ENCODE results near the gene STK25. TPM values are rescaled to one million over a fixed set of nuclear protein-coding genes. Genes with fewer than 3 reads are reported as not detected.

Gene STK25
- total RNA-seq, 2 donors from 2014 or later: 94.5 to 173 TPM

DNA sequence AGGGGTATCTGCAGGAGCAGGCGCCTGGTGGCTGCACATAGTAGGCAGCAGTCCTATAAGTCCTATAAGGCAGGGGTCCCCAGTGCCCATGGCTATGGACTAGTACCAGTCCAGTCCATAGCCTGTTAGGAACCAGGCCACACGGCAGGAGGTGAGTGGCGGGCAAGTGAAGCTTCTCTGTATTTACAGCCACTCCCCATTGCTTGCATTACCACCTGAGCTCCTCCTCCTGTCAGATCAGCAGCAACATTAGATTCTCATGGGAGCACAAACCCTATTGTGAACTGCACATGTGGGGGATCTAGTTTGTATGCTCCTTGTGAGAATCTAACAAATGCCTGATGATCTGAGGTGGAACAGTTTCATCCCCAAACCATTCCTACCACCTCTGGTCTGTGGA, 33.1 kb downstream of the STK25 start:
- no peaks in the 10 kb centered on the region for H3K4me1 ChIP-seq
- no peaks in the 10 kb centered on the region for H3K9me3 ChIP-seq
- no peak overlapping the region for H3K4me3 ChIP-seq
- no peak for DNase-seq (ENCODE audit: low spot score)
- no peak overlapping the region for H3K27ac ChIP-seq
- TF ChIP-seq, protein P1, sequence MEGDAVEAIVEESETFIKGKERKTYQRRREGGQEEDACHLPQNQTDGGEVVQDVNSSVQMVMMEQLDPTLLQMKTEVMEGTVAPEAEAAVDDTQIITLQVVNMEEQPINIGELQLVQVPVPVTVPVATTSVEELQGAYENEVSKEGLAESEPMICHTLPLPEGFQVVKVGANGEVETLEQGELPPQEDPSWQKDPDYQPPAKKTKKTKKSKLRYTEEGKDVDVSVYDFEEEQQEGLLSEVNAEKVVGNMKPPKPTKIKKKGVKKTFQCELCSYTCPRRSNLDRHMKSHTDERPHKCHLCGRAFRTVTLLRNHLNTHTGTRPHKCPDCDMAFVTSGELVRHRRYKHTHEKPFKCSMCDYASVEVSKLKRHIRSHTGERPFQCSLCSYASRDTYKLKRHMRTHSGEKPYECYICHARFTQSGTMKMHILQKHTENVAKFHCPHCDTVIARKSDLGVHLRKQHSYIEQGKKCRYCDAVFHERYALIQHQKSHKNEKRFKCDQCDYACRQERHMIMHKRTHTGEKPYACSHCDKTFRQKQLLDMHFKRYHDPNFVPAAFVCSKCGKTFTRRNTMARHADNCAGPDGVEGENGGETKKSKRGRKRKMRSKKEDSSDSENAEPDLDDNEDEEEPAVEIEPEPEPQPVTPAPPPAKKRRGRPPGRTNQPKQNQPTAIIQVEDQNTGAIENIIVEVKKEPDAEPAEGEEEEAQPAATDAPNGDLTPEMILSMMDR (IDR thresholded peaks at IDR 0.05): no peak
- no peaks in the 10 kb centered on the region for H3K27me3 ChIP-seq
- no peaks in the 10 kb centered on the region for H3K36me3 ChIP-seq

DNA sequence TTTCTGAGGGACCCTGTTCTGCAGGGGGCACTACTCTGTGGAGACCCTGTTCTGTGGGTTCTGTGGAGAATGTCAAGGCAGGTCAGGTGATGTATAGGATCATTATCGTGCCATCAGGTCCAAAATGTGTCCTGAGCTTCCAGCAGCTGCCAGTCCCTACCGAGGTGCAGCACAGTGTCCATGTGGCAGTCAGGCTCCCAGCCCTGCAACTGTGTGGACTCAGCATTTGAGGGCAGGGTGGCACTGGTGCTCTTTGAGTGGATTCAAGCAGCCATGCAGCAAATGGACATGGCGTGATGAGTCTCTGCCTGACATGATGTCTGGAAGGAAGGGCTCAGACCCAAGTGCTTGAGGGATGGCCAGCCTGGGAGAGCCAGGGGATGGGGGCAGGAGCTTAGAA, 35.0 kb downstream of the STK25 start:
- Histone ChIP-seq H3K27ac (no peak overlapping the region), H3K27me3 (no peaks in the 10 kb centered on the region), H3K4me3 (no peak overlapping the region), H3K9me3 (no peaks in the 10 kb centered on the region), H3K4me1 (no peaks in the 10 kb centered on the region), H3K36me3 (no peaks in the 10 kb centered on the region)
- TF ChIP-seq, protein P1 (IDR thresholded peaks at IDR 0.05): no peak
- DNase-seq (ENCODE audit: low spot score): no peak

DNA sequence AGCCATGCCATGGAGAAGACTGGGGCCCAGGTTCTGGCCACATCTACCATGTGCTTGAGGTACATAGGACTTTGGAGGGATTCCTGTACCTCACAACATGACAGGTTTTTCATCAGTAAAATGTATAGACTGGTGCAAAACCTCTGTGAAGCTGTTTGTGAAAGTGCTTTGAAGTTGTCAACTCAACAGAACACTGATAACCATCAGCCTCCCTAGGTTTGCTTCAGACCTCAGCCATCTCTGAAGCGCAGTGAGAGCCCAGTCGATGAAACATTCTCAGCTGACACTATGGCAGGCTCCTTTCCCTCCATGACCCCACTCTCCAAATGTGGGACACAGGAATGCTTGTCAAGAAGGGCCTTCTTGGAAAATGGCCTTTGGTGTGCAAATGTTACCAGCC, 38.6 kb downstream of the STK25 start:
- TF ChIP-seq, protein P1 (IDR thresholded peaks at IDR 0.05): no peak
- H3K4me1 ChIP-seq: no peaks in the 10 kb centered on the region

DNA sequence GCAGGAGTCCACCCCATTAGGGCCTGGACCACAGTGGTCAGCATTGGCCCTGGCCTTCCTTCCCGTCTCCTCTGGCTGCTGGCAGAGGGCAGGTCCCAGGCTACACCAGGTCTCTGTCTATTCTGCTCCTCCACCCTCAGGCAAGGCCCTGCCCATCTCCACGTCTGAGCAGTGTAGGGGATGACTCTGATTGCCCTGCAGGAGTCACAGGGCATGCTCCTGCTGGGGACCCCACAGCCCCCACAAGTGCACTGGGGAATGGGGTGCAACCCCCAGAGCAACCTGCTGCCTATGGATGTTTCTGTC, 40.0 kb downstream of the STK25 start:
- no peaks in the 10 kb centered on the region for H3K36me3 ChIP-seq
- DNase-seq (ENCODE audit: low spot score): no peak
- TF ChIP-seq, protein P1 (IDR thresholded peaks at IDR 0.05): no peak
- H3K4me3 ChIP-seq: no peak overlapping the region
- H3K27me3 ChIP-seq: no peaks in the 10 kb centered on the region
- no peaks in the 10 kb centered on the region for H3K4me1 ChIP-seq
- H3K9me3 ChIP-seq: no peaks in the 10 kb centered on the region
- H3K27ac ChIP-seq: no peak overlapping the region

More for the DNA sequence above, 38.6 kb downstream of the STK25 start:
- Histone ChIP-seq H3K27me3 (no peaks in the 10 kb centered on the region), H3K27ac (no peak overlapping the region), H3K4me3 (no peak overlapping the region), H3K9me3 (no peaks in the 10 kb centered on the region), H3K36me3 (no peaks in the 10 kb centered on the region)
- no peak for DNase-seq (ENCODE audit: low spot score)

DNA sequence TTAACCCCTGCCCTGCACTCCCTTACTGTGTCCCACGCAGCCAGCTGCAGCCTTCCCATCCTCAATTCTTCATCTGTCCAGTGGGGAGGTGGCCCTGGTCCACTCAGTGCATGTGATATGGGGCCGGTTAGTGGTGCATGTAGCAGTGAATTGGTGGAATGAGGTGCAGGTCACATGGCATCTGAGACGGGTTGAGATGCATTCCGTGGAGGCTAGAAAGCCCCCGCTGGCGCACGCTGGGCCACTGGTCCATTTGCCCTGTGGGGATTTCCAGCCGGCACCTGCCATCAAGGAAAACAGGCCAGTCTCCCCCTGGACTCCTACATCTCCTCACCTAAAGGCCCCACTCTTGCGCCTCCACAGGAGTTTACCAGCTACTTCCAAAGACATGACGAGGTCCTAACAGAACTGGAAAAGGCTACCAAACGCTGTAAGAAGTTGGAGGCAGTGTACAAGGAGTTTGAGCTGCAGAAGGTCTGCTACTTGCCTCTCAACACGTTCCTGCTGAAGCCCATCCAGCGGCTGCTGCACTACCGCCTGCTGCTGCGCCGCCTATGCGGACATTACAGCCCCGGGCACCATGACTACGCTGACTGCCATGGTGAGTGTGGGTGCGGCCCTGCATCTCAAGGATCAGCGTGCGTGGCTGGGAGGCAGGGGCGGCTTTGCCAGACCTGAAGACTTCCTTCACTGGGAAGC, 40.5 kb downstream of the STK25 start:
- TF ChIP-seq, protein P1 (IDR thresholded peaks at IDR 0.05): no peak

DNA sequence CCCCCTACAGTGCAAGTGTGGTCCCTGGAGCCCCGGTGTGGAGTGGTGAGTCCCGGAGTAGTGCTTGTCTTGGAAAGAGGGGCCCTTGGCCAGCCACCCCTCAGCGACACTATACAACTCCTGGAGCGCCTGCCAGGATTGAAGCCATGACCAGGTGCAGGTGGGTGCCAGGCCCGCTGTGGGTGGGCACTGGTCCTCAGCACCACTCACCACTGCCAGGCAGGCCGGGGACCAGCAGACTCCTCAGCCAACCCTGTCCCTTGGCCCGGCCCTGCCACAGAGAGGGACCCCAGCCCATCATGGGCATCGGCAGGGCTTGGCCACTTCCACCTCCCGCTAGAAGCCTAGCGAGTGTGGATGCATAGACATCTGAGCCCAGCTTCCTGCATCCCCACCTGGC, 42.2 kb downstream of the STK25 start:
- no peak for DNase-seq (ENCODE audit: low spot score)
- no peaks in the 10 kb centered on the region for H3K36me3 ChIP-seq
- no peak overlapping the region for H3K4me3 ChIP-seq
- no peaks in the 10 kb centered on the region for H3K4me1 ChIP-seq
- H3K27me3 ChIP-seq: no peaks in the 10 kb centered on the region
- no peak overlapping the region for H3K27ac ChIP-seq
- no peaks in the 10 kb centered on the region for H3K9me3 ChIP-seq
- TF ChIP-seq, protein P1 (IDR thresholded peaks at IDR 0.05): no peak

More for the DNA sequence above, 40.5 kb downstream of the STK25 start:
- Histone ChIP-seq H3K4me1 (no peaks in the 10 kb centered on the region), H3K27ac (no peak overlapping the region), H3K27me3 (no peaks in the 10 kb centered on the region), H3K4me3 (no peak overlapping the region), H3K9me3 (no peaks in the 10 kb centered on the region), H3K36me3 (no peaks in the 10 kb centered on the region)
- no peak for DNase-seq (ENCODE audit: low spot score)

Measured in right atrium auricular region (tissue), 2 donors.